PFSK-1 (cell line): ENCODE data around the gene LSP1.

Experiments used
- TAF1 ChIP-seq: IDR thresholded peaks from 2 replicates; pipeline ENCODE4 v1.6.1; 2012; ENCODE audit warnings: low read length, control low read depth, borderline replicate concordance; ENCODE audit not compliant: insufficient read depth
- TF ChIP-seq, protein P1 (sequence below), 2 experiments: IDR thresholded peaks; 2 replicates each; pipeline versions ENCODE4 v1.6.1 to v1.8.0; 2011 to 2012; ENCODE audit warnings: low read depth in 2 of 2, low read length in 2 of 2, control low read depth in 1 of 2, inconsistent platforms in 1 of 2, mild to moderate bottlenecking in 1 of 2, moderate library complexity in 1 of 2; ENCODE audit not compliant: insufficient read depth in 1 of 2

DNA sequence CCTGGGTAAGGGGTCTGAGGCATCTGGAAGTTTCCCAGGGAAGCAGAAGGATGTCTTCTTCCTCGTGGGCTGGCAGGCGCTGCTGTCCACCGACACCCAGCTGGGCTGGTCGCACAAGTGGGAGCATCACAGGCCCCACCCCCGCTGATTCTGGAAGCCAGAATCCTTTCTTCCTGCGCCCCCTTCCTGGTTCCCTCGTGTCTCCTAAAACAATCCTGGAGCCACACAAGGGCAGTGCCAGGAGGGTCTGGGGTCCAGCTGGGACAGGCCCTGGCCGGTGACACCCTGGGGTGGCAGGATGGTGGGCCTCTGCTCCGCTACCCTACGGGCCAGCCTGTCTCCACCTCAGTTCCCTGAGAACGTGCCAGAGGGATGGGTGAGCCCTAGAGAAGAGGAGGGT is 4.2 kb downstream of the LSP1 start:
- TF ChIP-seq TAF1: no peak
- TF ChIP-seq, protein P1, sequence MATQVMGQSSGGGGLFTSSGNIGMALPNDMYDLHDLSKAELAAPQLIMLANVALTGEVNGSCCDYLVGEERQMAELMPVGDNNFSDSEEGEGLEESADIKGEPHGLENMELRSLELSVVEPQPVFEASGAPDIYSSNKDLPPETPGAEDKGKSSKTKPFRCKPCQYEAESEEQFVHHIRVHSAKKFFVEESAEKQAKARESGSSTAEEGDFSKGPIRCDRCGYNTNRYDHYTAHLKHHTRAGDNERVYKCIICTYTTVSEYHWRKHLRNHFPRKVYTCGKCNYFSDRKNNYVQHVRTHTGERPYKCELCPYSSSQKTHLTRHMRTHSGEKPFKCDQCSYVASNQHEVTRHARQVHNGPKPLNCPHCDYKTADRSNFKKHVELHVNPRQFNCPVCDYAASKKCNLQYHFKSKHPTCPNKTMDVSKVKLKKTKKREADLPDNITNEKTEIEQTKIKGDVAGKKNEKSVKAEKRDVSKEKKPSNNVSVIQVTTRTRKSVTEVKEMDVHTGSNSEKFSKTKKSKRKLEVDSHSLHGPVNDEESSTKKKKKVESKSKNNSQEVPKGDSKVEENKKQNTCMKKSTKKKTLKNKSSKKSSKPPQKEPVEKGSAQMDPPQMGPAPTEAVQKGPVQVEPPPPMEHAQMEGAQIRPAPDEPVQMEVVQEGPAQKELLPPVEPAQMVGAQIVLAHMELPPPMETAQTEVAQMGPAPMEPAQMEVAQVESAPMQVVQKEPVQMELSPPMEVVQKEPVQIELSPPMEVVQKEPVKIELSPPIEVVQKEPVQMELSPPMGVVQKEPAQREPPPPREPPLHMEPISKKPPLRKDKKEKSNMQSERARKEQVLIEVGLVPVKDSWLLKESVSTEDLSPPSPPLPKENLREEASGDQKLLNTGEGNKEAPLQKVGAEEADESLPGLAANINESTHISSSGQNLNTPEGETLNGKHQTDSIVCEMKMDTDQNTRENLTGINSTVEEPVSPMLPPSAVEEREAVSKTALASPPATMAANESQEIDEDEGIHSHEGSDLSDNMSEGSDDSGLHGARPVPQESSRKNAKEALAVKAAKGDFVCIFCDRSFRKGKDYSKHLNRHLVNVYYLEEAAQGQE (IDR thresholded peaks at IDR 0.05; ENCODE audit: insufficient read depth in 1 of 2, low read depth in 2 of 2, low read length in 2 of 2): no peak
